ENCODE results near the gene BCAS3.

BCAS3 gene

DNA sequence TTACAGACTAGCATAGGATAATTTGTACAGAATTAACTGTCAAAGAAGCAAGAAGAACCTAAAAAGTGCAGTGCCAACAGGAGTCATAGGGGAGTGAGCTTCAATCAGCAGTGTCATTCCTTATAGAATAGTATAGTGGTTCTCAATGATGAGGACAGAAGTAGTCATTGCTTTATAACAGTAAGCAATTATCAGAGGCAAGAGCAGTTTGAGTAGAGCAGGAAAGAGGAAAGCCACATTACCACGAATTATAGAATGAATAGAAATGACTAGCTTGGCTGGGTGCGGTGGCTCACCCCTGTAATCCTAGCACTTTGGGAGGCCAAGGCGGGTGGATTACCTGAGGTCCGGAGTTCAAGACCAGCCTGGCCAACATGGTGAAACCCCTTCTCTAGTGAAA is 512.3 kb downstream of the BCAS3 start:
- TF ChIP-seq CTCF (IDR thresholded peaks at IDR 0.05; ENCODE audit: low read depth, low read length), result no peak
- no peak overlapping the region for H3K4me3 ChIP-seq (replicated peaks in 1 of 2; ENCODE audit: low read depth in 2 of 2, low read length in 2 of 2)
- no peak for DNase-seq (ENCODE audit: low read depth in 2 of 2)

GRCh38 chr17:61196302-61196704 is 518.7 kb downstream of the BCAS3 start:
- no peak for DNase-seq (ENCODE audit: low read depth in 2 of 2)
- H3K4me3 ChIP-seq (replicated peaks in 1 of 2; ENCODE audit: low read depth in 2 of 2, low read length in 2 of 2), result no peak overlapping the region

DNA sequence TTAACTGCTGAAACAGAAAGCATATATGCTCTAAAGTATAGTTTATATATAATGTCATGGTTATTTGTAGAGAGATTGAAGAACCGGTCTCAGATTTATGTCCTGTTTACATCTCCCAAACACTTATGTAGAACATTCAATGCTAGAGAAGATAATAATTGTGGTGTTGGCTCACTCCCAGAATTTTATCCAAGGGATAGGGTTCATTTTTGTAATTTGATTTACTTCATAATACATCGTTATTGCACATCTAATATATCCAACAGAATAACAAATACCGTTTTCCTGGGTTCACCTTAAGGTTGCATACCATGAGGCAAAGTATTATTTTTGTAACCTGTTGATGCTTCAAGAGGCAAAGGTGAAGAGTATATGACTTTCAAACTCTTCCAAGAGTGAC is 519.1 kb downstream of the BCAS3 start:
- no peak for TF ChIP-seq CTCF (IDR thresholded peaks at IDR 0.05; ENCODE audit: low read depth, low read length)
- DNase-seq (ENCODE audit: low read depth in 2 of 2), result no peak
- no peak overlapping the region for H3K4me3 ChIP-seq (replicated peaks in 1 of 2; ENCODE audit: low read depth in 2 of 2, low read length in 2 of 2)

More at GRCh38 chr17:61196302-61196704, 518.7 kb downstream of the BCAS3 start:
- no peak for TF ChIP-seq CTCF (IDR thresholded peaks at IDR 0.05; ENCODE audit: low read depth, low read length)

- TF ChIP-seq CTCF (IDR thresholded peaks at IDR 0.05; ENCODE audit: low read depth, low read length), result no peak
- DNase-seq (ENCODE audit: low read depth in 2 of 2), result peak in 1 of 2 donors; percentile 41
- no peak overlapping the region for H3K4me3 ChIP-seq (replicated peaks in 1 of 2; ENCODE audit: low read depth in 2 of 2, low read length in 2 of 2)
These were observed 522.0 kb downstream of the BCAS3 start for GRCh38 chr17:61199431-61200338.

GRCh38 chr17:61200339-61200715 is 522.7 kb downstream of the BCAS3 start:
- TF ChIP-seq CTCF (IDR thresholded peaks at IDR 0.05; ENCODE audit: low read depth, low read length), result no peak
- H3K4me3 ChIP-seq (replicated peaks in 1 of 2; ENCODE audit: low read depth in 2 of 2, low read length in 2 of 2), result no peak overlapping the region
- DNase-seq (ENCODE audit: low read depth in 2 of 2), result peak in 1 of 2 donors; percentile 48

DNA sequence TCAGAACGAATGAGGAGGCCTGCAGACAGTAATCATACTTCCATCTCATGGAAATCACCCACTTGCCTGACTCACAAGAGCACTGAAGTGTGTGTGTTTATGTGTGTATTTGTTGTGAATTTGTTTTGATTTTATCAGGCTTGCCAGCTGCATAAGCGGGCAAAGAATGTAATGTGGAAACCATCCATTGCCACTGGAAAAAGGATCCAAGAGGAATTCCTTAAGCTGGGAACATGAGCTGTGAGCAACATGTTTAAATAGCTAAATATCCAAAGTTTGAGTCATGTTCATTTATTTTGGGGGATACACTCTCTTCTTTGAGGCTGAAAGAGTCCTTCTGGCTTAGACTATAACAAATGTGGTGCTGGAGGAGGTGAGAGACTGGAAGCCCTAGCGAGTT is 523.6 kb downstream of the BCAS3 start:
- no peak for TF ChIP-seq CTCF (IDR thresholded peaks at IDR 0.05; ENCODE audit: low read depth, low read length)
- no peak overlapping the region for H3K4me3 ChIP-seq (replicated peaks in 1 of 2; ENCODE audit: low read depth in 2 of 2, low read length in 2 of 2)
- peak; percentile 77 to 81 for DNase-seq (ENCODE audit: low read depth in 2 of 2)
